ENCODE data around the gene PRRX2. TPM values are rescaled to one million over a fixed set of nuclear protein-coding genes. Genes with fewer than 3 reads are reported as not detected.

The PRRX2 gene
- 3.9 and 4.6 TPM in 2 replicates for total RNA-seq

DNA sequence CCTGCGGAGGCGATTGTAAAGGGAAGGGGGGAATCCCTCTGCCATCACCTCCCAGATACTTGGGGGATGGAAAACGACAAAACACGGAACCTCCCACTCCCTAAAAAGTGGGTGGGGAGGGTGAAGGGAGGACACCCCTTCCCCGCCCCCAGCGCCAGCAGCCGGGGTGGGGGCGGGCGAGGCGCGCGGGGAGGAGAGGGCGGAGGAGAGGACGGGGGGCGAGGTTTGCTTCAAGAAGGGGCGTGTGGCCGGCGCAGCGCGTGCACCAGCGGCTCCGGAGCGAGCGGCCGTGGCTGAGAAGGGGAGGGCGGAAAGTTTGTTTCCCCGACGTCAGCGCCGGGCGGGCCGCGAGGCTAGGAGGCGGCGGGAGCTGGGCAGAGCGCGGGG, at the start of gene PRRX2:
Gene PRRX2 (plus strand): TSS at position 259 of the 387 bp plus-strand sequence. CDS start 221 bp downstream, outside the sequence.

DNA sequence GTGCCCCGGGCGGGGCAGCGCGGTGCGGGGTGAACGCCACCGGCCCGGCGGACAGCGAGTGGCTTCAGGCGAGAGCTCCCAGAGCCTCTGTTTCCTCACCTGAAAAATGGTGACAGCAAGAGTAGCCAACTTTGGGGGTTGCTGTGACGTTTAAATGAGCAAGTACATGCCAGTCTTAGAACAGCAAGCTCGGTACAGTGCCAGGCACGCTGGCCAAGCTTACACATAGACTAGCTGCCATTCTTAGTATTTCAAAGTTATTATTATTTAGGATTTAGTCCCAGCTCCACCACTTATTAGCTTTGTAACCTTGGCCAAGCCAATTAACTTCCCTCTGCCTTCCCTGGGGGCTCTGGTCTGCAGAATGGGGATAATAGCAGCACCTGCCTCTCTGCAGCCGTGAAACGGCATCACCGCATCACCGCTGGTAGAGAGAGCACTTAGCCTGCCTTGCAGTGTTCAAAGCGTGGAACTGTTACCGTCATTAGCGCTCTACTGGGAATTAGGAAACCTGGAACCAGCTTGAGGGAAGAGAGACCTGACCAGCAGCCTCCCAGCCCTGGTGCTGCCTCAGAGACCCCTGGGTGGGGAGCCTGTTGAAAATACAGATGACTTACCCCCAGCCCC, 44.7 kb upstream of the PRRX2 start, which contains the start of gene C9orf50:
Gene C9orf50 (minus strand): TSS at position 433 of the 627 bp plus-strand sequence. CDS start 527 bp downstream, outside the sequence.

DNA sequence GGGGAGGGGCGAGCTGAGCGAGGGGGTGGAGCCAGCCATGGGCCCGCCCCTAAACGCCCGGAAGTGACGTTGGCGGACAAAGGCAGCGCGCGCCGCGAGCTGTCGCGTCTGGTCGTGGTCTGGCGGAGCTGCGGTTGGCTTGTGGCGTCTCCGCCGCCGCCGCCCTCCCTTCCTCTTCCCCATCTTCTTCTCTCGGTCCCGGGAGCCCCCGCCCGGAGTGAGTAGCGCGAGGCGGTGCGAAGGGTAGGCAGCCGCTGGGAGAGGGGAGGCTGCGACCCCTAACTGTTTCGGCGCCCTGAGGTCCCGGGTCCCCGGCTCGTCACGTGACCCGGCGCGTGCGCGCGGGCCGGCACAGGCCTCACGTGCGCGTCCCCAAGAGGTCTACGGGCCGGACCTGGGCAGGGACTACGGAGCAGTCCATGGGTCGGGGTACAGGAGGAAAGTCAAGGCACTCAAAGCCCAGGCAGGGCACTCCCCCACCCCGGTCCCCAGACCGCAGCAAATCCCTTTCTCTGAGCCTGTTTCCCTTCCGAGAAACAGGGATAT, 39.3 kb upstream of the PRRX2 start, which contains the start of gene NTMT1:
Gene NTMT1 (plus strand): TSS at position 85 of the 546 bp plus-strand sequence. CDS start 6,541 bp downstream, outside the sequence.

DNA sequence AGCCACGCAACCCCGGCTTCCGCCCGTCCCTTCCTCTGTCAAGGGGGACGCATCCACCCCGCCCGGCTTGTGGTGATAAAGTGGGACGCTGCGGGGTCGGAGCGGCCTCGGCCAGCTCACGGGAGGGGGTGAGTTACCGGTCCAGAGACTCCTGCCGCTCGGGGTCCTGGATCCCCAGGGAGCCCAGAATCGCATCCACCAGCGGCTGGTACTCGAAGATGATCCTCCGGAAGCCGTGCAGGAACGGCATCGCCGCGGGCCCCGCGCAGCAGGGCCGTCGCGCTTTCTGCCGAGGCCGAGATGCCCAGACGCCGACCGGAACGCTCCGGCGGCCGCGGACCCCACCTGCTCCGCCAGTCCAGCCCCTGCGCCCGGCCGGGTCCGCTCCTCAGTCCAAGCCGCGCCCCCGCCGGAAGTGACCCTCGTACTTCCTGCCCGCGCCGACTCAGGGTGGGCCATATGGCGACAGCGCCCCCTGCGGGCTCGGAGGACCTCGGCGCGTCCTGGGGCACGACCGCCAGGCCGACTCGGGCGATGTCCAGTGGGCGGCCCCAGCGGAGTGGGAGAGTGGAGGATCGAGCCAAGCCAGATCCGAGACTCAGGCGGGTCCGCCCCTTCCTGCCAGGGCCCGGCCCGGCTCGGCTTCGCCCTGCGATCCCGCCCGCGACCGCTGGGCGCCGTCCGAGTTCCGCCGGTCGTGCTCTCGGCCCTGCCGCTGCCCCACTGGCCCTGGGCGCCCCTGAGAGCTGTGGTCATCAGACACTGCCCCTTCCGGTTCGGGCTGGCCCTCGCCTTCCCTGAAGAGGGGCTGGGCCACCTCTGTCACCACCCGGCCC, 23.5 kb upstream of the PRRX2 start, which contains the start of gene ASB6:
Gene ASB6 (minus strand): TSS at position 402 of the 836 bp plus-strand sequence. CDS start 152 bp downstream, at position 250.

GRCh38 chr9:129752900-129753729, 87.7 kb downstream of the PRRX2 start, which contains the start of gene PTGES:
TSS of gene PTGES (minus strand) at chr9:129753042. CDS start at chr9:129753012, 30 bp downstream.

Other genes starting within 250 kb of the PRRX2 start
- 0.28 TPM in 1 of 2 replicates, not detected in the other for gene C9orf50, start 44.5 kb upstream of the PRRX2 start, total RNA-seq
- 22.0 and 65.2 TPM in 2 replicates for gene NTMT1, start 39.5 kb upstream of the PRRX2 start, total RNA-seq
- 14.4 and 24.7 TPM in 2 replicates for gene ASB6, start 23.5 kb upstream of the PRRX2 start, total RNA-seq
- gene PTGES, start 87.4 kb downstream of the PRRX2 start, total RNA-seq = 9.0 and 40.3 TPM in 2 replicates
- gene TOR1B, start 137.5 kb downstream of the PRRX2 start, total RNA-seq = 34.4 and 41.4 TPM in 2 replicates
- gene TOR1A, start 158.5 kb downstream of the PRRX2 start, total RNA-seq = 35.8 and 61.2 TPM in 2 replicates
- 40.6 and 64.4 TPM in 2 replicates for gene C9orf78, start 169.6 kb downstream of the PRRX2 start, total RNA-seq
- 9.0 and 14.2 TPM in 2 replicates for gene USP20, start 169.8 kb downstream of the PRRX2 start, total RNA-seq